Dedifferentiated amniotic fluid mesenchymal stem cell (primary cell): ENCODE data around the gene FKBP6.
"Not testable (repeated sequence)": the region's sequence is repeated elsewhere in the genome, so short reads cannot be mapped to it uniquely, and the experiment has no call there.

Experiments
- DNase-seq: peaks from one replicate; pipeline ENCODE4 v3.0.0-alpha.2; 2016; ENCODE audit errors: extremely low spot score

FKBP6 gene

GRCh38 chr7:73324081-73324845 lies 3.7 kb upstream of the FKBP6 start:
- not testable (repeated sequence) for DNase-seq

- DNase-seq = not testable (repeated sequence)
These were observed 2.5 kb upstream of the FKBP6 start for GRCh38 chr7:73325424-73325823.

GRCh38 chr7:73327449-73327848 lies 512 bp upstream of the FKBP6 start:
- not testable (repeated sequence) for DNase-seq

GRCh38 chr7:73328696-73329095 lies 735 bp downstream of the FKBP6 start:
- no peak for DNase-seq

- peak; percentile 26 for DNase-seq
These were observed 2.1 kb downstream of the FKBP6 start for GRCh38 chr7:73329861-73330581.

GRCh38 chr7:73330772-73331171 lies 2.8 kb downstream of the FKBP6 start:
- DNase-seq = no peak

- no peak for DNase-seq
These were observed 4.5 kb downstream of the FKBP6 start for GRCh38 chr7:73332447-73332846.

GRCh38 chr7:73338321-73338720 lies 10.4 kb downstream of the FKBP6 start:
- DNase-seq = no peak

- no peak for DNase-seq
These were observed 12.6 kb downstream of the FKBP6 start for GRCh38 chr7:73340514-73340913.

- DNase-seq = no peak
These were observed 13.9 kb downstream of the FKBP6 start for GRCh38 chr7:73341877-73342276.

GRCh38 chr7:73342645-73343044 lies 14.7 kb downstream of the FKBP6 start:
- DNase-seq = peak; percentile 59

GRCh38 chr7:73343671-73344380 lies 15.9 kb downstream of the FKBP6 start:
- no peak for DNase-seq

GRCh38 chr7:73345538-73345937 lies 17.6 kb downstream of the FKBP6 start:
- no peak for DNase-seq

GRCh38 chr7:73345951-73346350 lies 18.0 kb downstream of the FKBP6 start:
- no peak for DNase-seq

- DNase-seq = no peak
These were observed 21.8 kb downstream of the FKBP6 start for GRCh38 chr7:73349763-73350162.

- no peak for DNase-seq
These were observed 22.5 kb downstream of the FKBP6 start for GRCh38 chr7:73350306-73351068.

GRCh38 chr7:73351447-73352167 lies 23.6 kb downstream of the FKBP6 start:
- DNase-seq = no peak

- DNase-seq = no peak
These were observed 24.8 kb downstream of the FKBP6 start for GRCh38 chr7:73352784-73353183.

GRCh38 chr7:73353243-73353642 lies 25.3 kb downstream of the FKBP6 start:
- no peak for DNase-seq

GRCh38 chr7:73354196-73354595 lies 26.2 kb downstream of the FKBP6 start:
- no peak for DNase-seq

- DNase-seq = no peak
These were observed 26.9 kb downstream of the FKBP6 start for GRCh38 chr7:73354821-73355220.
